Peyer's patch (tissue), 4 donors: ENCODE measurements around the gene TEKT5.

Experiments
- POLR2A ChIP-seq, 2 donors: fragments of 450-650 bp; IDR thresholded peaks; one replicate each; pipeline ENCODE4 v1.5.1; 2017; ENCODE audit warnings: antibody characterized with exemption in 2 of 2, mild to moderate bottlenecking in 2 of 2, moderate library complexity in 2 of 2
- TF ChIP-seq, protein P1 (sequence below), 6 experiments: fragments of 450-650 bp in 4 of 6; fragments of 200-600 bp in 2 of 6; sonication (generic) in 1 of 6; IDR thresholded peaks; one replicate each; pipeline ENCODE4 v1.5.1; 2017 to 2019; ENCODE audit warnings: antibody characterized with exemption in 6 of 6, mild to moderate bottlenecking in 3 of 6, moderate library complexity in 1 of 6

DNA sequence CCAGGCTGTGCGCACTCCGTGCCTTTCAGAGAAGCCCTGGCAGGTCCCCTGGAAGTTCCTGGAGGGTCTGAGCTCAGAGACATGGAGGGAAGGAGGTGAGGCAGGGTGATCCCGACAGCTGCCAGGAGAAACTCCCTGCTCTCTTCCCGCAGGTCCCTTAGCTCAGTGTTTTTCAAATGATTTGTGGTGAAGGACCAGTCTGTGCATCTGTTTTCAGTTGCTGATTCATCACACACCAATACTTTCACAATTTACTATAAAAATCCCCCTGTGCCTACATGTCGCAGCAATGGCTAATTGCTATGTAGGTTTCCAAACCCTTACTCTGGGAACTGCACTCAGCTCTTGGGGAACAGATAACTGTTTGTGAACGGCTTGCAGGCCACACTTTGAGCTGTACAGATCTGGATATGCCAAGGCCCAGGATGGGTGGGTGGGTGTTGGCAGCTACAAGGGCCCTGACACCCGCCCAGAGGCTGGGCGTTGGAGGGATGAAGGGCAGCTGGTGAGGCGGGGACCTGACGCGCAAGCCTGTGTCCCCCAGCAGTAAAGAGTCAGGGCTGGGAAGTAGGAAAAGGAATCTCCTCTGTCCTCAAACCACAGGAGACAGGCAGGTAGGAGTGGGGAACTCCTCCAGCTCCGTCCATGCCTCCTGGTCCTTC is 93.8 kb downstream of the TEKT5 start:
- TF ChIP-seq, protein P1, sequence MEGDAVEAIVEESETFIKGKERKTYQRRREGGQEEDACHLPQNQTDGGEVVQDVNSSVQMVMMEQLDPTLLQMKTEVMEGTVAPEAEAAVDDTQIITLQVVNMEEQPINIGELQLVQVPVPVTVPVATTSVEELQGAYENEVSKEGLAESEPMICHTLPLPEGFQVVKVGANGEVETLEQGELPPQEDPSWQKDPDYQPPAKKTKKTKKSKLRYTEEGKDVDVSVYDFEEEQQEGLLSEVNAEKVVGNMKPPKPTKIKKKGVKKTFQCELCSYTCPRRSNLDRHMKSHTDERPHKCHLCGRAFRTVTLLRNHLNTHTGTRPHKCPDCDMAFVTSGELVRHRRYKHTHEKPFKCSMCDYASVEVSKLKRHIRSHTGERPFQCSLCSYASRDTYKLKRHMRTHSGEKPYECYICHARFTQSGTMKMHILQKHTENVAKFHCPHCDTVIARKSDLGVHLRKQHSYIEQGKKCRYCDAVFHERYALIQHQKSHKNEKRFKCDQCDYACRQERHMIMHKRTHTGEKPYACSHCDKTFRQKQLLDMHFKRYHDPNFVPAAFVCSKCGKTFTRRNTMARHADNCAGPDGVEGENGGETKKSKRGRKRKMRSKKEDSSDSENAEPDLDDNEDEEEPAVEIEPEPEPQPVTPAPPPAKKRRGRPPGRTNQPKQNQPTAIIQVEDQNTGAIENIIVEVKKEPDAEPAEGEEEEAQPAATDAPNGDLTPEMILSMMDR (IDR thresholded peaks at IDR 0.05), result no peak
- TF ChIP-seq POLR2A (IDR thresholded peaks at IDR 0.05), result no peak
